CD4-positive, alpha-beta T cell treated with Interferon gamma for 1 hour (primary cell): Measurements from ENCODE around the gene PHLDA1.
"Not testable (repeated sequence)": the region's sequence is repeated elsewhere in the genome, so short reads cannot be mapped to it uniquely, and the experiment has no call there.

Source experiments
- DNase-seq: peaks from one replicate; pipeline ENCODE4 v3.0.0-alpha.2; 2020

PHLDA1 gene

DNA sequence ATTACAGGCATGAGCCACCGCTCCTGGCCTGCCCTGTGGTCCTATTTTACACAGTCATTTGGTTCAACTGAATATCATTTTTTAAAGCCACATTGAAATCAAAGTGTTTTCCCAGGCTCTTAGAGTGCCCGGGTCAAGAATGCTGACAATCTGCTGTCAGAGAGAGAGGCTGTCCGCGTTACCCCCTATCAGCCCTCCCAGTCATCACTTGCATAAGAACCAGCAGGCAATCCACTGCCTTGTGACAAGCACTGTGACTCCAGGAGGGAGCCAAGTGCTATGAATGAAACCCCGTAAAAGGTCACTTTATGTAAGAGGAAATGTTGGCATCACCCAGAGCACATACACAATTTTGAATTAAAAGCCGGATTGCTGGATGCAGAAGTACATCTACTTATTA lies 13.5 kb downstream of the PHLDA1 start:
- DNase-seq = no peak

DNA sequence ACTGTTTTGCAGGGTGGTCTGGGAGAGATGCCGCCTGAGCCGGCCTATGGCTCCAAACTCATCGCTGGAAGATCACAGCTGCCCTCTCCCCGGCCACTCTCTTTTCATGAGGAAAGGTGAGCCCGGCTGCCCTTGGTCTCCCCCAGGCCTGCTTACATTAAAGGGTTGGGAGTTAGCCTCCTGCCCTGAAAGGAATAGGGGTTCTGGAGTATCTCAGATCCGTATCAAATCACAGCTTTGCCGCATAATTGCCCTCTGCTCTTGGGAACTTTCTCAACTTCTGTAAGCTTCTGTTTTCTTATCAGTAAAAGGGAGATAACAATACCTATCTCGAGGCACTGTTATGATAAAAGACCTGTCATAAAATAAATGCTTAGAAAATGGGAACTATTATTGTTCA lies 17.6 kb downstream of the PHLDA1 start:
- DNase-seq = no peak

DNA sequence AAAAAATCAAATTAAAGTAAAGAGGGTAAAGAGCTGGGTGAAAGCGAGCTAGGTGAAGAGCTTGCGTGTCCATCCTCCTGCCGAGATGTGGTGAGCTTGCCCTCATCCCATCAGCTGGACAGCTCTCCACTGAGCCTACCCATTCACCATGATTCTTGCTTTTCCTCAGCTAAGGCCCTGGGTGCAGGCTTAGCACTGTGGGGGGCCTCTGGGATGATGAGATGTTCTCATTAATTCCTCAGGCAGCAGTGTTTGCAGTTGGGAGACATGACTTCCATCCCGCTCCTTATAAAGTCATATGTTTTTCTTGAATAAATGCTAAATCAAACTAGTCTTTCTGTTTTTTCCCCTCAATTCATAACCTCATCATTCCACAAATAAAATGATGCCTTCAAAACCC lies 18.0 kb downstream of the PHLDA1 start:
- DNase-seq = no peak

DNA sequence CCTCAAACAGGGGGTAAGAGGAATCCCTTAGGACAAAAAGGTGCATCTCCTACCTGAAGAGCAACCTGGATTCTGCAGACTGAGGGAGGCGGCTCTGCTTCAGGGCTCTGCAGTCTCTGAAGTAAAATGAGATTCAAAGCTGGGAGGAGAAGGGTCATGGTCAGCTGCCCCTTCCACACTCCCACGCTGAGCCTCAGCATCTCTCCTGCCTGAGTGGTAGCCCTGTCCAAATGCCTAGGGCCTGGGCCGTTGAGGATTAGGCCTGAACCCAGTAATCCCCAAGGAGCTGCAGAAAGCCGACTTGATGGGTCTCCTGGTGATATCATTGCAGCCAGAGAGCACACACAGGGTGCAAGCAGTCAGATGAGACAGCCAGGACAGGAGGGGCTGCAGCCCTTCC lies 18.9 kb downstream of the PHLDA1 start:
- no peak for DNase-seq

DNA sequence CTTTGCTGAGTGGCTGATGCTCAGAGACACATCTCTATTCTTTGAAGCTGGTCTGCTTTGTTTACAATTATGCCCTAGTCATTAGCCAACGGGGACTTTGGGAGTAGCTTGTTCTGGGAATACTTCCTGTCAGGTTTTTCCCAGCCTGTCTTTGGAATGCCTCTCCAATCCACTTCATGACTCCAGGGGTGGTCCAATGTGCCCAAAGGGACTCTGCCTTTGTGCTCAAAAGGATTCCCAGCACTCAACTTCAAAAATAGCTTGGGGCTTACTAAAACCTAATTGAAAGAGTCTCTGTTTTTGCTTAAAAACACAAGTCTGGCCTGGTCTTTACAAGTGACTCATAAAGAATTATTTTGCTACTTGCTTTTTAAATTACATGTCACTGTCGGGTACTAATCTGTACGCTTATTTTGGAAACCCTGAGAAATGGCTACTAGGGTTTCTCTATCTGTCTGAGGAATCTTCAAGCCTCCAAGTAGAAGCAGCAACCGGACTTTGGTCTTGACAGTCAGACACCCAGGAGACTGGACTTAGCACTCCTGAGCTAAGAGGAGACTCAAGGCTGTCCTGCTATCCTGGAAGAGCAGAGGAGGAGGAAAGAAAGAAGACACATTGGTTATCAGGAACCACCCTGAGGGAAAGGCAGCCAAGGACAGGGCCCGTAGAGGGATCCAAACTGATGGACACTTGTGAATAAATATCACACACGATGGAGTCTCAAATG lies 20.7 kb downstream of the PHLDA1 start:
- DNase-seq = no peak

DNA sequence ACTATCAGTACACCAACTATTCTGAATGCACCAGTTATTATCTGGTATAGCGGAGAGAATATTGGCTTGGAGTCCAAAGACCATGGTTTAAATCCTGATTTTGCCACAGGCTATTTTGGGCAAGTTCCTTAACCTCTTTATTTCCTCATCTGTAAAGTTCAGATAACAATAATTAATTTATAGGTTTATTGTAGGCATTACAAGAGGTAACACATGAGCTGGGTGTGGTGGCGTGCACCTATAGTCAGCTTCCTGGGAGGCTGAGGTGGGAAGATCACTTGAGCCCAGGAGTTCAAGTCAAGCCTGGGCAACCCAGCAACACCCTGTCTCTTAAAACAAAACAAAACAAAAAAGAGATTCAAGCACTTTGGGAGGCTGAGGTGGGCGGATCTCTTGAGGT lies 23.1 kb downstream of the PHLDA1 start:
- DNase-seq = no peak

DNA sequence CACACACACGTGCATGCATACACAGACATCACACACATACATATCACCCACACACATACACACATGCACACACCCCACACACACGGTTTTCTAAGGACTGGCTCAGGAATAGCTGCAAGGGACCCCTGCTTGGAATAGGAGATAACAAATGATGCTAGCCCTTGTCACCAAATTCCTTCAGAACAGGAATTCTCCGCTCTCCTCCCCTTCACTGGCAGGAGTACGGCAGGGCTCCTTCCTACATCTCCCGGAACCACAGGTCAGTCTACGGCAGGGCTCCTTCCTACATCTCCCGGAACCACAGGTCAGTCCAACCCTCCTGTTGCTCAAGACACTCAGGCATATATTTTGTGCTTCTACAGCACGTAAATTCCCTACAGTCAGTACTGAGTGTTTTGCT lies 23.9 kb downstream of the PHLDA1 start:
- no peak for DNase-seq

DNA sequence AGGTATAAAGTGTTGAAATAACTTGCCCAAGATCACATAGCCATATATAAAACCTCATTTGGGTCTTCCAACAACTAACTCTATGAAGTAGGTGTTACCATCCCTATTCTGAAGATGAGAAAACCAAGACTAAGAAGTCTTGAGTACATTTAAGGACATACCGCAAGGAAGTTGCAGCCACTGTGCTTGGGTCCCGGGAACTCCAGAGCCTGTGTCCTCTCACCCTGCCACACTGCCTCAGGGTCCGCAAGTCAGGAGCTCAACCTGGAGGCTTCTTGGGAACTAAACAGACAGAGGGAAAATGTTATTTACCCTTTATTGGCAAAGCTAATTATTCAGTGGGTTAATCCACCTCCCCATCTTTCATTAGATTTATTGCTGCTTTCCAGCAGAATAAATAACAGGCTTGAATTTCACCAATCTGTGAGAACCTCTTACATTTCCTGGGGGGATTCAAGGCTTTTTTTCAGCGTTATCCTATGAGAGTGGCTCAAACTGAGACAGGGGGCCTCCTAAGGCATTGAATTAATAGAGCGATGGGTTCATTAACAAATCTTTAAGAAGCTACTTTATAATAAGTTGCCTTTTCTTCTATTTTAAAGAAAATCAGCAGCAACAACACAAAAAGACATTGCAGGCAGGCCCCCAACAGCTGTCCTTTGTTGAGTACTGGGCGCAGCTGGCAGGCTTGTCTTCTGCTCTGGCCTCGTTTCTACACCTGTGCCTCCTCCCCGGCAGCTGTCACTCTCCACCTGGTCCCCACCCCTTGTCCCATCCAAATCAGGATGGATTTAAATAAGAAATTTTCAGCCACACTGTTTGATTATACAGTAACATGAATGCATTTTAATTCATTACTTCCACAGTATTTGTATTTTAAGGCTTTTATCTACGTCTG lies 25.3 kb downstream of the PHLDA1 start:
- DNase-seq = no peak

DNA sequence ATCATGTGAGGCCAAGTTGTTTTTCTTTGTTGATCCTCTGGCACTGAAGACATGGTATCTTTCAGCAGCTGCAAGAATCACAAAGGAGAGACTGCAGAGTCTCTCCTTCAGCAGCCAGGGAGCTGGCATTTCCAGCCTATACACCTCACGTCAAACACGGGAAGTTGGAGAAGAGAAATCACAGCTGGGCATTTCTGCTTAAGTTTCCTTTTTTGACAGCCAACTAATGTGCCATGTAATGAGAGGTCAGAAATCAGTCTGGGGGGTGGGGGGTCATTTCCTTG lies 28.3 kb downstream of the PHLDA1 start:
- no peak for DNase-seq

DNA sequence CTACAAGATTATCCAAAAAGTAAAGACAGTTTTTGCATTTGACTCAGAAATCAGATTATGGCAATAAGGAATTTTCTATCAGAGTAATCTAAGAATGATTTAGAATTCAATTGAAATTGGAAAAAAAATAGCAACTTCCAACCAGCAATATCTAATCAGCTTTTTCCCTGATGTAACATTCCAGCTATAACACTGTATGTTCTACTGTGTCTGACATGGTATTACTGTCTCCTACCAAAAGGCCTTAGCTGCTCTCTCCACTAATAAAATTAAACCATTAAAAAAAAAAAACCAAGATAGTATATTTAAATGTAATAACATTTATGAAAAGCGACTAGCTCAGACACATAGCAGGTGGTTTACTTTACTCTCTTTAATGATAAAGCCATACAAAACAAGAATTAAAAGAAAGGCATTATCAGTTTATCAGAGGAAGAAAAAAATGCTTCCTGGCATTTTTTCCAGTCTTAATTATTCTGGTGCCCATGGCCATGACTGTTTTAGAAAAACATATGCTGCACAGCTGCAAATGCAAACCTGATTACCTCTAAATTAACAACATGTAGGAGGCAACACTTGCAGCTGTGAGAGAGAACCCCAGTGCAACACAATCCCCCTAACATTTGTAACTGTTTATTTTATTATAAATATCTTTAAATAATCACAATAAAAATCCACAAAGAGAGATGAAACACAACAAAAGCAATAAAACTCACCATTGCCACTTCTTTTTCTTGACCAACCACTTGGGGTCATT lies 28.8 kb downstream of the PHLDA1 start:
- DNase-seq = no peak

DNA sequence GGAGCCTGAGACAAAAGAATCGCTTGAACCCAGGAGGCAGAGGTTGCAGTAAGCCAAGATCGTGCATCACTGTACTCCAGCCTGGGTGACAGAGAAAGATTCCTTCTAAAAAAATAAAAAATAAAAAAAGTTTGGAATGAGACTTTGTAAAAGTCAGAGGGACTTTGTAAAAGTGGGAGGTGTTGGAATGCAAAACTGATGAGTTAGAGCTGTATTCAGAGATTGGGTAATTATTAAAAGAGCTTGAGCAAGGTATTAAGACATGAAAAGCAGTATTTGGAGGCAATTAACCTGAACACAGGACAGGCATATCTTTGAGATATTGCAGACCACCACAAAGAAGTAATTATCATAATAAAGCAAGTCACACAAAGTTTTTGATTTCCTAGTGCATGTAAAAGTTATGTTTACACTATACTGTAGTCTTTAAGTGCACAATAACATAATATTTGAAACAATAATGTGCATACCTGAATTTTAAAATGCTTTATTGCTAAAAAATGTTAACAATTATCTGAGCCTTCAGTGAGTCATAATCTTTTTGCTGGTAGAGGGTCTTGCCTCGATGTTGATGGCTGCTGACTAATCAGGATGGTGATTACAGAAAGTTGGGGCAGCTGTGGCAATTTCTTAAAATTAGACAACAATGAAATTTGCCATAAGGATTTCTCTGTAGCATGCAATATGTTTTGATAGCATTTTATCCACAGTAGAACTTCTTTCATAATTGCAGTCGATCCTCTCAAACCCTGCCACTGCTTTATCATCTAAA lies 33.1 kb downstream of the PHLDA1 start:
- DNase-seq = no peak

DNA sequence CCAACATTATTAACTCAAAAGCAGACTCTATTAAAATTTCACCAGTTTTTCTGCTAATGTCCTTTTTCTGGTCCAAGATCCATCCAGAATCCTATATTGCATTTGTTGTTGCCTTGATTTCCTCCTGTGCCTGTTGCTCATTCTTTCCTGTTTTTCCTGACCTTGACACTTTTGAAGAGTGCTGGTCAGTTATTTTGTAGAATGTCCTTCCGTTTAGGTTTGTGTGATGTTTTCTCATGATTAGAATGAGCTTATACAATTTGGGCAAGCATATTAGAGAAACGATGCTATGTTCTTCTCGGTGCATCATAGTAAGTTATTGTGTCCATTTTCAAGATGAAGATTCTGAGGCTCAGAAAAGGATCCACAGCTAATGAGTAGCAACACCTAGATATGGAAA lies 33.9 kb downstream of the PHLDA1 start:
- DNase-seq = no peak

DNA sequence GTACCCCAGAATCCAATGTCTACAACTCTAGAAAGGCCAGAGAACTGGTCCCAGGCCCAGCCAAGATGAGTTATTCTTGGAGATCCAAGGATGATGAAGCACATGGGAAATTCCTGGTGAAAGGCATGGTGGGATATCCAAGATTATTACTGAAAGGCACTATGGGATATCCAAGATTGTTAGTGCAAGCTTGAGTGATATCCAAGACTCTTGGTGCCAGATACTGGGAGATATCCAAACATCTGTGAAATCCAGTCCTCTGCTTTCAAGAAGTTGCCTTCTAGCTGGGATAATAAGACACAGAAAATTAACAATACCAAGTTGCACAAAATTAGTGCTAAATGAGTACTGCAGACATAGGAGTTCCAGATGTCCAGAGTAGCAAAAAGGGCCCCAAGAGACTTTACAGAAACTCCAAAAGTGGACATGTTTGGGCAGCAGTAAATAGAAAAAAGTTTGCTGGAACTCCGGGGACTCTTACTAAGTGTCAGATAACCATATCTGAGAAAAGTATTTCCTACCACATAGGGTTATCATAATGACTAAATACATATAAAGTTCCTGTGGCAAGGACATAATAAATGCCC lies 34.6 kb downstream of the PHLDA1 start:
- no peak for DNase-seq

DNA sequence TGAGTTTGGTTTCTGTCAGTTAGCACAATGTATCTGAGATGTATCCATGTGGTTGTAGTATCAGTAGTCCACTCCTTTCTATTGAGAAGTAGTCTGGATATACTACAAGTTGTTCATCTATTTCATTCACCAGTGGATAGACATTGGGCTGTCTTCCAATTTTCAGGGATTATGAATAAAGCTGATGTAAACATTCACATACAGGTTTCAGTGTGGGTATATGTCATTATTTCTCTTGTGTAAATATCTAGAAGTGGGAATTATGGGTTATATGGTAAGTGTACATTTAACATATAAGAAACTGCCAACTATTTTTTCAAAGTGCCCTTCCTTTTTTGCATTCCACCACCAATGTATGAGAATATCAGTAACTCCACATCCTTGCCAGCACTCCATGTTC lies 35.9 kb downstream of the PHLDA1 start:
- no peak for DNase-seq

DNA sequence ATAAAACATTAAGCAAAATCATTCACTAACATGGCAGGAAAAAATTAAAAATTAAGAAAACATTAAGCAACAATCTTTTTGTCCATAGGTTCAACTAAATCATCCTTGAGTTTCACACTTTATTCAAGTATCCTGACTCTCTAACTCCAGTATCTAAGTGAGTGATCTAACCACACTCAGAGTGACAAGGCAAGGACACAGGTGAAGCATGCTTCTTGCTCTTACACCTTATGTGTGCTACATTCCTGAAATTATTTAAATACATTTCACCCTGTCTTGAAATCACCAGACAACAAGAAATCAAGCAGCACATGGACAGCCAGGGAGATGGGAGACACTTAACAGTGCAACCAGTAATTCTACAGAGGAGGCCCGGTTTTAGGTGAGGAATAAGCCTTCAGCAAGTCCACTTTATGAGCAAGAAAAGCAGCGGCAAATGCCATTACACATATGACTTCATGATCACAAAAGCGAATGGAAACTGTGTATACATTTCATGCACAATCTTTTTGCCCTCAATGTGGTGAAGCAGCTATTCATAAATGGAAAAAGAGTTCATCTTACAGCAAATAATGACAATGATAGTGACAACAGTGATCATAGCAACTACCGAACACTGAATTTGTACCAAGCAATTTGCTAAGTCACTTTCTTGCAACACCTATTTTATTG lies 37.4 kb downstream of the PHLDA1 start:
- DNase-seq = no peak

DNA sequence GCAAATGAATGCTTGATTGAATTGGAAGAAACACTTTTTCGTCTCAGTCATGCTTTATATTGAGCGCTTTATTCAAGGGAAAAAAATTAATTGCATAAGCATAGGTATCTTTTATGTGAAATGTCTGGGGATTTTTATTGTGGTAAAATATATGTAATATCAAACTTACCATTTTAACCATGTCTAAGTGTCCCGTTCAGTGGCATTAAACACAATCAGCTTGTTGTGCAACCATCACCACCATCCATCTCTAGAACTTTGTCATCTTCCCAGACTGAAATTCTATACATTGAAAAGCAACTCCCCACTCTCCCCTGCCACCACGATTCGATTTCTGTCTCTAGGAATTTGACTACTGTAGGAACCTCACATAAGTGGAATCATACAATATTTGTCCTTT lies 39.8 kb downstream of the PHLDA1 start:
- no peak for DNase-seq

DNA sequence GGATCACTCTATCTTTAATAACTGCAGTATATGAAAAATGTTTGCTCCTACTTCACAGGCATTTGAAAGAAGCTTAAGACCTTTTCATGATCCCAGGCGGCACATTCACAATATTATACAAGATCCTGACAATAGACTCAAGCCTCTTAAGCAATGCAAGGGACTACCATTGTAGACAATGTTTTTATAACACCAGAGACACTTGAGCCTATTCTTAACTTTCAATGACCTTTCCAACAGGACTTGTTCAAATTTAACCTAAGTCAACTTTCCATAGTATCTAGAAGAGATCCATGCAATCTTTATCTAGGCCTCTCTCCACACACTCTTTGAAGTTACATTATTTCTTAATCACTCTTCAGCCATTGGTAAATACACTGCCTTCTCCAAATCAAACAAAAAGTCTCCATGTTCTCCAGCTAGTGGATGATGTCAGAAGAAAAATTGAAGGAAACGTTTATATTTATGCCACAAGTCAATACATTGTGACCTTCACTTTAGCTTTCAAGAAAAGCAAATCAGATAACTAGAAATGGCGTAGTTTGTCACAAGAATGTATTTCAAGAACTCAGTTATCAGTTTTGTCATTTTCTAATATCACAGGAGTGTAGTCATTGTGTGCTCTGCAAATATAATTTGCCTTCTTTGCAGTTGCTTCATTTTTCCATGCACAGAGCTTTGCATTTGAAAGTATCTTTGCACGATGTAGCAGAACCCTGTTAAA lies 41.2 kb downstream of the PHLDA1 start:
- DNase-seq = no peak

DNA sequence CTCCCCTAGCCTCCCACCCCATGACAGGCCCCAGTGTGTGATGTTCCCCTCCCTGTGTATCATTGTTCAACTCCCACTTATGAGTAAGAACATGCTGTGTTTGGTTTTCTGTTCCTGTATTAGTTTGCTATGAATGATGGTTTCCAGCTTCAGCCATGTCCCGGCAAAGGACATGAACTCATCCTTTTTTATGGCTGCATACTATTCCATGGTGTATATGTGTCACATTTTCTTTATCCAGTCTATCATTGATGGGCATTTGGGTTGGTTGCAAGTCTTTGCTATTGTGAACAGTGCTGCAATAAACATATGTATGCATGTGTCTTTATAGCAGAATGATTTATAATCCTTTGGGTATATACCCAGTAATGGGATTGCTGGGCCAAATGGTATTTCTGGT lies 43.9 kb downstream of the PHLDA1 start:
- not testable (repeated sequence) for DNase-seq

DNA sequence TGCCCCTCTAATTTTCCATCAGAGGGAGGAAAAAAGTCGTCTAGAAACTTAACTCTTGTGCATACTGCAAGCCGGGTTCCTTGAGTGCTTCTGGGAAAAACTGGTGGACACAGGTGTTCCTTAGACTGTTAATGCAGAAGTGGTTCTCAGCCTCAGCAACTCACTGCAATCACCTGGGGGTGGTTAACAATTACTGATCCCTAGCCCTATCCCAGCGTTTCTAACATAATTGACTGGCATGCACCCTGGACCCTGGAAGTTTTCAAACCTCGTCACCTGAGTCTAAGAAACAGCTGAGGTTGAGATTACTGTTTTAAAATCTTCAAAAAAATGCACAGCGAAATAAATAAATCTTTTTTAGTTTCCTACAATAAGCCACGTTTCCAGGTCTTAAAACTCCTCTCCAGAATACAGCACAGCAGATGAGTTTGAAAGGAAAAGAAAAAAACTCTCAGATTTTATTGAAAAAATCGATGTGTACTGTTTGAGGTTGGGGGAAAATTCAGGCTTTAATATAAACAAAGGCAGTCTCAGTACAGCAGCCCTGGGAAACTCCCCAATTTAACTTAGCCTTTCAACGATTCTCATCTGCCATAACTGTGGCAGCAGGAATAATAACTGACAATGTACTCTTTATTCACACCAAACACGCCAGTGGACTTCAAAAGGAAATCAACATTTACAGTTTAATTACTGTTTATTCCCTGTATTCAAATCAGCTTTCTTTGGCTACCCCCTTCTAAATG lies 45.4 kb downstream of the PHLDA1 start:
- no peak for DNase-seq

DNA sequence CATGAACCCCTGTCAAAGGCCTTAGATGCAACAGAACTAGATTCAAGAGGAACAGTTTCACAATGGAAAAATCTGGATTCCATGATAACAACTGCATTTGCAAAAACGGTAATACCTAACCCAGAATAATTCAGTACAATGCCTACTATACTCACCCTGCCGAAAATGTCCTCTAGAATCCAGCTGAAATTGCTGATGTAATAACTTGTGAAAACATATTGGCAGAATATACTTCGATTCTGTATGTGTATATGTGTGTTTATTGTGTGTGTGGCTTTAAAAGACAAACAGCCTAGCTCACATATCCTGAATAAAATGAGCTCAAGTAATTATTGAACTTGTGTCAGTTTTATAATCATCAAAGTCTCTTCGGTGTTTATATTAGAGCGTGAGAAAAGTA lies 46.0 kb downstream of the PHLDA1 start:
- DNase-seq = no peak
